Measurements from ENCODE around the gene EEF1A2.

EEF1A2 gene

DNA sequence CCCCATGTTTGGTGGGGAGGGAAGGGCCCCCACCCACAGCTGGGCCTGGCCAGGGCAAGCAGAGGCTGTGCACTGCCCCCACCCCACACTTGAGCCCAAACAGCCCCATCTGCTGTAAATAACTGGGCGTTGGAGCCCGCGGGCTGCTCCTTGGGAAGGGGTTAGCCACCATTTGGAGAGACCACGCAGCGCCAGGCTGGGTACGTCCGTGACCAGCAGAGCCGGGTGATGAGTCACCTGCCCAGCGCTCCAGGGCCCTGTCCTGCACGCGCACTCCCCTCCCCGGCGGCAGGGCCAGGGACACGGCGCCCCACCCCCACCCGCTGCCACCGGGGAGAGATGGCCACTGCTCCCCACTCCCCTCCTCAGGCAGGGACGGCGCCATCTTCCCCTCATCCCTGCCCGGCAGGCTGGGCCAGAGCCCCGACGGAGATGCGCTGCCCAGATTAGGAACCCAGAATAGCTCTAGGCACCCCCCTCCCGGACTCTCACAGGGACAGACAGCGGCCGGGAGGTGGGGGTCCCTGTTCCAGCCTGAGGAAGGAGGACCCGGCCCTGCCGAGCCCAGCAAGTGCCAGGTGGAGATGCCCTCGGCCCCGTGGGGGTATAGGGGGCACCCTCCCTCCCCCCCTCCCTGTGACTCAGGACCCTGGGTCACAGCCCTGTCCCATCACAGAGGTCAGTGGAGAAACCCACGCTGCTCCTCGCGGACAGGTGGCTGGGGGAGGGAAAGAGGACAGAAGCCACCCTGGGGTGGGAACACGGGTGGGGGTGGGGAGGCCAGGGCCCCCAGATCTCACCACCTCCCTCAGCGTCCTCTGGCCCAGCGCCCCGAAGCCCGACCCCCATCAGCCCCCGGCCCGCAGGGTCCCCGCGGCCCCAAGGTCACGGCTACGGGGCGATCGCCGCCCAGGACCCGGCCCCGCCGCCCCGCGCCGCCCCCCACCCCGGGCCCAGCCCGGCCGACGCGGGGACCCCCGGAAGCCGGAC is 642 bp downstream of the EEF1A2 start:
- DNase-seq: no peak

GRCh38 chr20:63497138-63497945 is 1.5 kb downstream of the EEF1A2 start:
- DNase-seq: no peak

DNA sequence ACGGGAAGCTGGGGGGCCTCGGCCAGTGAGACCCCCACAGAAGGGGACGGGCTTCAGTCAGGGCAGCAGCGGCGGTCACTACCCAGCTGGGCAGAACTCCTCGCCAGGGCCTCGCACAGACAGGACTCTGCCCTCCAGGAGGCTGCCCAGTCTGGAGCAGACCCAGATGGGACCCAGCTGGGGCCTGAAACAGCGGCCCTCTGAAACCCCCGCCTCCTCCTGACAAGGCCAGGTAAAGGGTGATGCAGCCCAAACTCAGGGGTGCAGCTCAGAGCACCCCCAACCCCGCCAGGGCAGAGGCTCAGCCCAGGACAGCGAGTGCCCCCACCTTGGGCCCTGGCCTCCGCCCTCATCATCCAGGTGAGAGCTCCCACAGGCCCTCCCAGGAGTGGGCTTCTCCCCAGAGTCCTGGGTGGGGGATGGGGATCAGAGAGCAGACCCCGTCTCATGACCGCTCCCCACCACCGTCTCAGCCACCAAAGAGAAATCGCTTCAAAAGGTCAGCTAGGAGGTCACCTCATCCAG is 2.2 kb downstream of the EEF1A2 start:
- DNase-seq: no peak

DNA sequence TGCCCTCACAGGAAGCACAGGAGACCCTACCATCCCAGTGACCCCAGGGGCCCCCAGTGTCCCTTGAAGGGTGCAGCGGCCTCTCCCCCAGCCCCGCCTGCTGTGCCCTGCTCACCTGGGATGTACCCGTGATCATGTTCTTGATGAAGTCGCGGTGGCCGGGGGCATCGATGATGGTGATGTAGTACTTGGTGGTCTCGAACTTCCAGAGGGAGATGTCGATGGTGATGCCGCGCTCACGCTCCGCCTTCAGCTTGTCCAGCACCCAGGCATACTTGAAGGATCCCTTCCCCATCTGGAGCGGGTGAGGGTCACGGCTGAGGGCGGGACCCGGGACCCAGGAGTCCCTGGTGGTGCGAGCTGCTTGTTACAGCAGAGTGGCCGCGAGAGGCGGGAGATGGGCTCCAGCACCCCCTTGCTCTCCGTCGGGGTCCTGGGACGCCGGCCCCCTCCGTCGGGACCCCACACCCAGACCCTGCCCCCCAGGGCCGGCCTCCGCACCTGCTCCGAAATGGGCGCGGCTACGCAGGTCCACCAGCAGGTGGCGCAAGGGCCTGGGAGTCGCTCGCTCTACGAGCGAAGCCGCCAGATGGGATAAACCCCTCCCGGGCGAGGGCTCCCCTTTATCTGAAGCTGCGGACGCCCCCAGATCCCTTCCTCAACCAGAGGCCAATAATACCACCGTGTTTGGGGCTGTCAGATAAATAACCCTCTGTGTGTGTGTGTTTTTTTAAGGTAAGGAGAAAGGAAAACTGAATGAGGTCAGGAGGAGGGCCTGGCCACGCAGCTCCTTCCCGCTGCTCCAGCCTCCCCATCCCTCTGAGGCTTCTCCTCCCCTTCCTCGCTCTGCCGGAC is 2.9 kb downstream of the EEF1A2 start:
- no peak for DNase-seq

GRCh38 chr20:63495167-63495720 is 3.6 kb downstream of the EEF1A2 start:
- DNase-seq: no peak

GRCh38 chr20:63494420-63495166 is 4.3 kb downstream of the EEF1A2 start:
- DNase-seq: no peak

GRCh38 chr20:63494084-63494419 is 4.8 kb downstream of the EEF1A2 start:
- no peak for DNase-seq

DNA sequence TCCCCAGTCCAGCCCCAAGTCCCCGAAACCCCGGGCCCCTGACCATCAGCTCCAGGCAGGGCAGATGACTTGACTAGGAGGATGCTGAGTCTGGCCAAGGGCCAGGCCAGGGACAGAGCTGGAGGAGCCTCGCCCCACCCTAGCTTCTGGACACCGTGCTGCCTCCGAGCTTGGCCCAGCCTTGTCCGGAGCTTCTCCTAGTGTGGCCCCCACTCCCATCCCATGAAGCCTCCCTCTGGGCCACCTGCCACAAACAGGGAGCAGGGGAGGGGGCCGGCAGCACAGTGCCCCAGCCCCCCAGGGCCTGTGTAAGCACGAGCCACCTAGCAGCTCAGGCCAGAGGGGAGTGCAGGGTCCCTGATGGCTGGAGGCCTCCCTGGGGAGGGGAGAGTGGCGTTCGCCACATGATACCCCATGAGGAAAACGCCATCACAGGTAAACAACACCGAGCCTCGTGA is 5.3 kb downstream of the EEF1A2 start:
- no peak for DNase-seq

- DNase-seq: no peak
Observed at GRCh38 chr20:63492982-63493381, 5.9 kb downstream of the EEF1A2 start.

GRCh38 chr20:63492518-63492917 is 6.4 kb downstream of the EEF1A2 start:
- DNase-seq: no peak

DNA sequence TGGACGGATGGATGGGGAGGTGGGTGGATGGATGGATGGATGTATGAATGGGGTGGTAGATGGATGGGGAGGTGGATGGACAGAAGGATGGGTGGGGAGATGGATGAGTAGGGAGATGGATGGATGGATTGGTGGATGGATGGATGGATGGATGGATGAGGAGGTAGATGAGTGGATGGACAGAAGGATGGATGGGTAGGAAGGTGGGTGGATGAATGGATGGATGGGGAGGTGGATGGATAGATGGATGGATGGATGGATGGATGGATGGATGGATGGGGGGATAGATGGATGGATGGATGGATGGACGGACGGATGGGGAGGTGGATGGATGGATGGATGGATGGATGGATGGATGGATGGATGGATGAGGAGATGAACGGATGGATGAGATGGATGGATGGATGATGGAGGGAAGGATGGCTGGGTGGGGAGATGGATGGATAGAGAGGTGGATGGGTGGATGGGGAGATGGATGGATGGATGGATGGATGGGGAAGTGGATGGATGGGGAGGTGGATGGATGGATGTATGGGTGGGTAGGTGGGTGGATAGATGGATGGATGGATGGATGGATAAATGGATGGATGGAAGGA is 7.2 kb downstream of the EEF1A2 start:
- no peak for DNase-seq

- no peak for DNase-seq
Observed at GRCh38 chr20:63491078-63491477, 7.8 kb downstream of the EEF1A2 start.

GRCh38 chr20:63490416-63490815 is 8.5 kb downstream of the EEF1A2 start:
- DNase-seq: no peak

GRCh38 chr20:63488315-63489251 is 10.3 kb downstream of the EEF1A2 start:
- DNase-seq: no peak

DNA sequence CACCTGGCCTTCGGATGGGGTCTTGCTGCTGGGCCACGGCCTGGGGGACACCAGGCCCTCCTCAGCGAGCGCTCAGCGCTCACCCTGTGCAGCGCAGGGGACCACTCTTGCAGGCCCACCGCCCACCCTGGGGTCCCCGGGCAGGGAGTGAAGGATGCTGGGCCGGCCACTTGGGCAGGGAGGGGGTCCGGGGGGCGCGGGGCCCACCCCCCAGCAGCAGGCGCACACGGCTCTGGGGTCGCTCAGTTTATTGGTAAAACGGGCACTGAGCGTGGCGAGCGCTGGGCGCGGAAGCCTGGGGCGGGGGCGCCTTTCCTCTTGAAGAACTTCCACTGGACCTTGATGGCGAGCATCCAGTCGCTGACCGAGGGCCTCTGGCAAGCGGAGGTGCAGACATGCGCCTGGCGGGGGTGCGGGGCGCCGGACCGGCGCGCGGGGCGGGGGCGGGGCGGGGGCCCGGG is 11.1 kb downstream of the EEF1A2 start:
- DNase-seq: no peak

- DNase-seq: no peak
Observed at GRCh38 chr20:63487116-63487764, 11.6 kb downstream of the EEF1A2 start.

- DNase-seq: no peak
Observed at GRCh38 chr20:63486300-63486855, 12.5 kb downstream of the EEF1A2 start.

DNA sequence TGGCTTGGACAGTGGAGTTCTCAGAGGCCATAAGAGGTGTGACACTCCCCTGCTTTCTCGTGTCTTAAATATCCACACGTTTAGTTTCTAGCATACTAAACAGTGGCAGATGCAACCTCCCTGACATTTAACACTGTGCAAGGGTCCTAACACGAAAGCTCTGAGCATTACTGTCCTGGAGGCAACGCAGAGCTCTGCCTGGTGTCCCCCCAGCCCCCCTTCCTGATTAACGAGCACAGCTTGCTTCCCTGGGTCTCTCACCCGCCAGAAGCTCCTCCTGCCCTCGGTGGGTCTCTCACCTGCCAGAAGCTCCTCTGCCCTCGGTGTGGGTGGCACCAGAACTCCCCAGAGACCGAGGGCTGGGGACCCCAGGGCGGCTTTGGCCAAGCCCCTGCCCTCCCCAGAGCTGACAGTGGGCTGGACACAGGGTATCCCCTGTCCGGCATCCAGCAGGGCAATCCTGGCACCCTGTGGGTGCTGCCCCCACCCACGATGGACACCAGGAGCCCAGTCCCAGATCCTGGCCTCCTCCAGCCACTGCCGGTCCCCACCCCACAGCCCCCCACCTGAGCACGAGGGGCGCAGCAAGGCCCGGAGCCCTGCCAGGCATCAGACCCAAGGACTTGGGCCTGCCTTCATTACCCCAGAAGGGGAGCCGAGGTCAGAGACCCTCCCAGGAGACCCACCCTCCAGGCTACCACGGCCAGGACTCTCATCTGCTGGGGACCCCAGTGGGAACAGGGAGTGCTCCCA is 14.1 kb downstream of the EEF1A2 start:
- DNase-seq: no peak

Data from NCI-H524 treated with DMSO at 0.1 percent for 48 hours (cell line).